ENCODE results near the gene SENP8.

The SENP8 gene

GRCh38 chr15:72140088-72140487 lies 21.9 kb downstream of the SENP8 start:
- no peak overlapping the region for H3K4me3 ChIP-seq (ENCODE audit: low read depth, low read length)
- TF ChIP-seq CTCF (IDR thresholded peaks at IDR 0.05; ENCODE audit: control insufficient read depth, extremely low read depth, insufficient read depth): no peak
- DNase-seq (ENCODE audit: low read depth): no peak

- H3K4me3 ChIP-seq (ENCODE audit: low read depth, low read length): no peak overlapping the region
- DNase-seq (ENCODE audit: low read depth): no peak
- TF ChIP-seq CTCF (IDR thresholded peaks at IDR 0.05; ENCODE audit: control insufficient read depth, extremely low read depth, insufficient read depth): no peak
Measured at GRCh38 chr15:72141171-72142084, 23.2 kb downstream of the SENP8 start.

- no peak for DNase-seq (ENCODE audit: low read depth)
- no peak overlapping the region for H3K4me3 ChIP-seq (ENCODE audit: low read depth, low read length)
- no peak for TF ChIP-seq CTCF (IDR thresholded peaks at IDR 0.05; ENCODE audit: control insufficient read depth, extremely low read depth, insufficient read depth)
Measured at GRCh38 chr15:72146221-72146620, 28.0 kb downstream of the SENP8 start.

- no peak for TF ChIP-seq CTCF (IDR thresholded peaks at IDR 0.05; ENCODE audit: control insufficient read depth, extremely low read depth, insufficient read depth)
- no peak for DNase-seq (ENCODE audit: low read depth)
- H3K4me3 ChIP-seq (ENCODE audit: low read depth, low read length): no peak overlapping the region
Measured at GRCh38 chr15:72146934-72147333, 28.7 kb downstream of the SENP8 start.

- no peak for DNase-seq (ENCODE audit: low read depth)
- TF ChIP-seq CTCF (IDR thresholded peaks at IDR 0.05; ENCODE audit: control insufficient read depth, extremely low read depth, insufficient read depth): no peak
- no peak overlapping the region for H3K4me3 ChIP-seq (ENCODE audit: low read depth, low read length)
Measured at GRCh38 chr15:72147418-72147817, 29.2 kb downstream of the SENP8 start.

- TF ChIP-seq CTCF (IDR thresholded peaks at IDR 0.05; ENCODE audit: control insufficient read depth, extremely low read depth, insufficient read depth): no peak
- H3K4me3 ChIP-seq (ENCODE audit: low read depth, low read length): no peak overlapping the region
- peak; percentile 71 for DNase-seq (ENCODE audit: low read depth)
Measured at GRCh38 chr15:72153269-72154000, 35.2 kb downstream of the SENP8 start.

Data from LNCaP clone FGC (cell line).